HCT116 (cell line): ENCODE results near the gene PITPNM1. TPM values are rescaled to one million over a fixed set of nuclear protein-coding genes. Genes with fewer than 3 reads are reported as not detected.

Experiments used
- ATAC-seq: fragments of 200-7000 bp; cut with Tn5 transposase; 2 replicates; pipeline ENCODE4 v1.9.1; 2020; ENCODE audit warnings: mild to moderate bottlenecking, moderate library complexity
- BruUV-seq: library from RNA; stranded (reverse); fragments of 400-500 nt; replicated peaks from 2 replicates; lab custom pipeline; 2021; lab: Mats Ljungman, UMichigan
- CTCF ChIA-PET: fragments of 300-600 bp; sonication (Branson Sonifier 250); formaldehyde crosslinking; loops from one replicate; lab custom pipeline; 2021; ENCODE audit warnings: antibody characterized with exemption; lab: Charles Lee
- POLR2A ChIA-PET: fragments of 300-600, 350-600 bp; sonication (Branson Sonifier 250); formaldehyde crosslinking; loops from one replicate; lab custom pipeline; 2021; ENCODE audit warnings: antibody characterized with exemption; lab: Charles Lee
- RAD21 ChIA-PET, 2 experiments: fragments of 300-600 bp; sonication (Branson Sonifier 250); formaldehyde crosslinking; loops; one replicate each; lab custom pipeline; 2023; ENCODE audit warnings: low total read pairs in 2 of 2; ENCODE audit not compliant: uncharacterized antibody in 2 of 2, unreplicated experiment in 2 of 2, low non-redundant PET in 1 of 2; lab: Charles Lee
- DNase-seq: peaks from one replicate; pipeline ENCODE4 v3.0.0-alpha.2; 2010; ENCODE audit warnings: low read depth, low spot score
- H2AFZ ChIP-seq: fragments of 200-600 bp; shearing (Covaris generic), sonication (generic); 2 replicates; pipeline ENCODE4 v1.6.1; 2017; ENCODE audit warnings: low read depth, mixed run types, mixed read lengths, antibody characterized with exemption, low read length; ENCODE audit not compliant: poor library complexity, severe bottlenecking
- H3K27ac ChIP-seq: 2 replicates; pipeline ENCODE4 v1.5.1; 2012; ENCODE audit warnings: low read depth, low read length
- H3K27me3 ChIP-seq: fragments of 200-600 bp; sonication (generic); 2 replicates; pipeline ENCODE4 v1.6.1; 2016; ENCODE audit warnings: mixed run types, low read length, mixed read lengths; ENCODE audit not compliant: insufficient read depth
- H3K36me3 ChIP-seq, 2 experiments: fragments of 200-500 bp in 1 of 2; fragments of 200-600 bp in 1 of 2; sonication (Bioruptor generic) in 1 of 2; sonication (generic) in 1 of 2; 2 replicates each; pipeline versions ENCODE4 v1.5.1 to v1.6.1; 2014 to 2016; ENCODE audit warnings: low read length in 2 of 2, inconsistent platforms in 1 of 2, mixed read lengths in 1 of 2, mixed run types in 1 of 2; ENCODE audit not compliant: insufficient read depth in 2 of 2, control insufficient read depth in 1 of 2
- H3K4me1 ChIP-seq, 2 experiments: fragments of 200-600 bp in 1 of 2; sonication (generic) in 1 of 2; 2 replicates each; pipeline versions ENCODE4 v1.5.1 to v1.6.1; 2012 to 2017; ENCODE audit warnings: low read length in 2 of 2, inconsistent platforms in 1 of 2, mild to moderate bottlenecking in 1 of 2, mixed read lengths in 1 of 2, mixed run types in 1 of 2, moderate library complexity in 1 of 2; ENCODE audit not compliant: insufficient read depth in 2 of 2, control insufficient read depth in 1 of 2
- H3K4me2 ChIP-seq: fragments of 200-600 bp; sonication (generic); 2 replicates; pipeline ENCODE4 v1.6.1; 2017; ENCODE audit warnings: mixed run types, low read length, mixed read lengths
- H3K4me3 ChIP-seq, 2 experiments: fragments of 200-600 bp in 1 of 2; sonication (generic) in 1 of 2; replicated peaks in 1 of 2; 2 replicates each; pipeline ENCODE4 v1.5.1; 2011 to 2016; ENCODE audit warnings: low read length in 2 of 2, control low read depth in 1 of 2, low read depth in 1 of 2, mild to moderate bottlenecking in 1 of 2, mixed read lengths in 1 of 2, mixed run types in 1 of 2
- H3K79me2 ChIP-seq: fragments of 200-600 bp; sonication (generic); 2 replicates; pipeline ENCODE4 v1.6.1; 2017; ENCODE audit warnings: mild to moderate bottlenecking, mixed run types, low read length, moderate library complexity, mixed read lengths; ENCODE audit not compliant: insufficient read depth
- H3K9ac ChIP-seq: fragments of 200-600 bp; sonication (generic); 2 replicates; pipeline ENCODE4 v1.6.1; 2016; ENCODE audit warnings: low read length, mixed read lengths
- H3K9me2 ChIP-seq: fragments of 200-600 bp; sonication (generic), shearing (Covaris generic); 2 replicates; pipeline ENCODE4 v1.6.1; 2017; ENCODE audit warnings: mixed run types, mild to moderate bottlenecking, moderate library complexity; ENCODE audit not compliant: insufficient read depth
- H3K9me3 ChIP-seq, 2 experiments: fragments of 200-500 bp in 1 of 2; fragments of 200-600 bp in 1 of 2; sonication (Bioruptor generic) in 1 of 2; sonication (generic) in 1 of 2; 2 replicates each; pipeline ENCODE4 v1.6.1; 2014 to 2017; ENCODE audit warnings: low read length in 2 of 2, mixed read lengths in 2 of 2, inconsistent platforms in 1 of 2, low read depth in 1 of 2, mild to moderate bottlenecking in 1 of 2, mixed run types in 1 of 2, moderate library complexity in 1 of 2; ENCODE audit not compliant: control insufficient read depth in 1 of 2, insufficient read depth in 1 of 2
- H4K20me1 ChIP-seq: fragments of 200-600 bp; sonication (generic), shearing (Covaris generic); 2 replicates; pipeline ENCODE4 v1.6.1; 2017; ENCODE audit warnings: mixed run types, mild to moderate bottlenecking, moderate library complexity; ENCODE audit not compliant: insufficient read depth
- CBX3 ChIP-seq: IDR thresholded peaks from 2 replicates; pipeline ENCODE4 v1.6.1; 2012; ENCODE audit warnings: low read depth
- EGR1 ChIP-seq: IDR thresholded peaks from 2 replicates; pipeline ENCODE4 v1.6.1; 2012; ENCODE audit warnings: low read depth
- FOSL1 ChIP-seq: IDR thresholded peaks from 2 replicates; pipeline ENCODE4 v1.6.1; 2012; ENCODE audit warnings: low read depth
- MAX ChIP-seq: IDR thresholded peaks from 2 replicates; pipeline ENCODE4 v1.6.1; 2012
- POLR2AphosphoS5 ChIP-seq: IDR thresholded peaks from 2 replicates; pipeline ENCODE4 v1.6.1; 2011; ENCODE audit warnings: mild to moderate bottlenecking, low read depth, low read length, moderate library complexity
- RAD21 ChIP-seq: IDR thresholded peaks from 2 replicates; pipeline ENCODE4 v1.6.1; 2012; ENCODE audit warnings: low read depth, mild to moderate bottlenecking
- SIN3A ChIP-seq: IDR thresholded peaks from 2 replicates; pipeline ENCODE4 v1.6.1; 2012; ENCODE audit warnings: low read depth
- SP1 ChIP-seq: IDR thresholded peaks from 2 replicates; pipeline ENCODE4 v1.6.1; 2012; ENCODE audit warnings: low read depth
- SRF ChIP-seq: IDR thresholded peaks from 2 replicates; pipeline ENCODE4 v1.6.1; 2012; ENCODE audit warnings: low read depth
- TCF7L2 ChIP-seq: IDR thresholded peaks from 2 replicates; pipeline ENCODE4 v1.7.0; 2011; ENCODE audit warnings: borderline replicate concordance, inconsistent platforms; ENCODE audit not compliant: insufficient read depth, insufficient read length; ENCODE audit errors: extremely low read depth
- ZBTB33 ChIP-seq: IDR thresholded peaks from 2 replicates; pipeline ENCODE4 v1.6.1; 2011; ENCODE audit warnings: mild to moderate bottlenecking, low read length, moderate library complexity; ENCODE audit not compliant: insufficient replicate concordance; ENCODE audit errors: extremely low read depth
- ZFX ChIP-seq: fragments of 450-650 bp; IDR thresholded peaks from 2 replicates; pipeline ENCODE4 v1.6.1; 2017
- ZNF274 ChIP-seq: fragments of 200-500 bp; sonication (Bioruptor generic); IDR thresholded peaks from 2 replicates; pipeline ENCODE4 v1.6.1; 2014; ENCODE audit warnings: mild to moderate bottlenecking, low read depth, low read length, inconsistent platforms
- intact Hi-C: fragments of 100-400 bp; cut with micrococcal nuclease; formaldehyde crosslinking; loops from 2 replicates; pipeline ENCODE4 v1.10.0; 2022
- total RNA-seq: library from RNA; stranded (reverse); gene quantifications from one replicate; pipeline ENCODE4 v1.2.1, GENCODE V29; 2021; ENCODE audit not compliant: unreplicated experiment
- TF ChIP-seq, protein P1 (sequence below): IDR thresholded peaks from 2 replicates; pipeline ENCODE4 v1.6.1; 2012
- TF ChIP-seq, protein P2 (sequence below): IDR thresholded peaks from 2 replicates; pipeline ENCODE4 v1.6.1; 2012; ENCODE audit warnings: low read depth

PITPNM1 gene
- total RNA-seq, 1 experiment from 2014 or later = 79.5 TPM

GRCh38 chr11:67457453-67457852 is 47.7 kb downstream of the PITPNM1 start:
- ATAC-seq (no peak), DNase-seq (no peak)
- Histone ChIP-seq H3K27ac (no peak overlapping the region), H3K9me3 (no peaks in the 10 kb centered on the region), H3K27me3 (no peaks in the 10 kb centered on the region), H3K4me2 (no peak overlapping the region), H2AFZ (no peak overlapping the region), H3K9me2 (no peaks in the 10 kb centered on the region), H3K4me3 (no peak overlapping the region), H3K36me3 (no peaks in the 10 kb centered on the region), H3K9ac (no peak overlapping the region), H3K79me2 (no peaks in the 10 kb centered on the region), H3K4me1 (no peaks in the 10 kb centered on the region), H4K20me1 (no peaks in the 10 kb centered on the region)
- POLR2A ChIA-PET = no interaction called here
- no peak for TF ChIP-seq CBX3
- CTCF ChIA-PET = no interaction called here
- intact Hi-C loops = no loop called here
- RAD21 ChIA-PET = no interaction called here
- no TSS peak for BruUV-seq

- Histone ChIP-seq H3K79me2 (no peaks in the 10 kb centered on the region), H3K4me3 (no peak overlapping the region), H3K4me2 (no peak overlapping the region), H4K20me1 (no peaks in the 10 kb centered on the region), H3K36me3 (no peaks in the 10 kb centered on the region), H2AFZ (no peak overlapping the region), H3K9me2 (no peaks in the 10 kb centered on the region), H3K4me1 (no peaks in the 10 kb centered on the region), H3K27me3 (no peaks in the 10 kb centered on the region), H3K9ac (no peak overlapping the region), H3K27ac (no peak overlapping the region), H3K9me3 (no peaks in the 10 kb centered on the region)
- CTCF ChIA-PET = no interaction called here
- ATAC-seq (no peak), DNase-seq (no peak)
- BruUV-seq = no TSS peak
- RAD21 ChIA-PET = no interaction called here
- intact Hi-C loops = no loop called here
- POLR2A ChIA-PET = no interaction called here
- TF ChIP-seq SIN3A (no peak), RAD21 (no peak), MAX (no peak), ZFX (no peak), EGR1 (no peak), SRF (no peak), TCF7L2 (no peak), POLR2AphosphoS5 (no peak), FOSL1 (no peak), ZNF274 (no peak), CBX3 (no peak), SP1 (no peak), ZBTB33 (no peak)
- TF ChIP-seq, protein P1, sequence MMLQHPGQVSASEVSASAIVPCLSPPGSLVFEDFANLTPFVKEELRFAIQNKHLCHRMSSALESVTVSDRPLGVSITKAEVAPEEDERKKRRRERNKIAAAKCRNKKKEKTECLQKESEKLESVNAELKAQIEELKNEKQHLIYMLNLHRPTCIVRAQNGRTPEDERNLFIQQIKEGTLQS = no peak
- TF ChIP-seq, protein P2, sequence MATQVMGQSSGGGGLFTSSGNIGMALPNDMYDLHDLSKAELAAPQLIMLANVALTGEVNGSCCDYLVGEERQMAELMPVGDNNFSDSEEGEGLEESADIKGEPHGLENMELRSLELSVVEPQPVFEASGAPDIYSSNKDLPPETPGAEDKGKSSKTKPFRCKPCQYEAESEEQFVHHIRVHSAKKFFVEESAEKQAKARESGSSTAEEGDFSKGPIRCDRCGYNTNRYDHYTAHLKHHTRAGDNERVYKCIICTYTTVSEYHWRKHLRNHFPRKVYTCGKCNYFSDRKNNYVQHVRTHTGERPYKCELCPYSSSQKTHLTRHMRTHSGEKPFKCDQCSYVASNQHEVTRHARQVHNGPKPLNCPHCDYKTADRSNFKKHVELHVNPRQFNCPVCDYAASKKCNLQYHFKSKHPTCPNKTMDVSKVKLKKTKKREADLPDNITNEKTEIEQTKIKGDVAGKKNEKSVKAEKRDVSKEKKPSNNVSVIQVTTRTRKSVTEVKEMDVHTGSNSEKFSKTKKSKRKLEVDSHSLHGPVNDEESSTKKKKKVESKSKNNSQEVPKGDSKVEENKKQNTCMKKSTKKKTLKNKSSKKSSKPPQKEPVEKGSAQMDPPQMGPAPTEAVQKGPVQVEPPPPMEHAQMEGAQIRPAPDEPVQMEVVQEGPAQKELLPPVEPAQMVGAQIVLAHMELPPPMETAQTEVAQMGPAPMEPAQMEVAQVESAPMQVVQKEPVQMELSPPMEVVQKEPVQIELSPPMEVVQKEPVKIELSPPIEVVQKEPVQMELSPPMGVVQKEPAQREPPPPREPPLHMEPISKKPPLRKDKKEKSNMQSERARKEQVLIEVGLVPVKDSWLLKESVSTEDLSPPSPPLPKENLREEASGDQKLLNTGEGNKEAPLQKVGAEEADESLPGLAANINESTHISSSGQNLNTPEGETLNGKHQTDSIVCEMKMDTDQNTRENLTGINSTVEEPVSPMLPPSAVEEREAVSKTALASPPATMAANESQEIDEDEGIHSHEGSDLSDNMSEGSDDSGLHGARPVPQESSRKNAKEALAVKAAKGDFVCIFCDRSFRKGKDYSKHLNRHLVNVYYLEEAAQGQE = no peak
These were observed 49.0 kb downstream of the PITPNM1 start for GRCh38 chr11:67456068-67456705.
